Activated naive CD8-positive, alpha-beta T cell (primary cell): Measurements from ENCODE around the gene TMEM212.

Source experiments
- H3K27ac Mint-ChIP-seq: one replicate; pipeline ENCODE4 v1.8.0; 2021; ENCODE audit warnings: mixed read lengths
- H3K27me3 Mint-ChIP-seq: one replicate; pipeline ENCODE4 v1.8.0; 2021; ENCODE audit warnings: mixed read lengths
- H3K36me3 Mint-ChIP-seq: one replicate; pipeline ENCODE4 v1.8.0; 2021; ENCODE audit warnings: mixed read lengths
- H3K4me1 Mint-ChIP-seq: one replicate; pipeline ENCODE4 v1.8.0; 2021; ENCODE audit warnings: low read depth, mixed read lengths
- H3K4me3 Mint-ChIP-seq: one replicate; pipeline ENCODE4 v1.8.0; 2021; ENCODE audit warnings: mild to moderate bottlenecking, mixed read lengths
- H3K9me3 Mint-ChIP-seq: one replicate; pipeline ENCODE4 v1.8.0; 2021; ENCODE audit warnings: low read depth, mixed read lengths

TMEM212 gene

GRCh38 chr3:171836855-171837254, 6.3 kb upstream of the TMEM212 start:
- Mint-ChIP-seq H3K9me3 (no peaks in the 10 kb centered on the region), H3K36me3 (no peaks in the 10 kb centered on the region), H3K27ac (no peak overlapping the region), H3K4me1 (no peaks in the 10 kb centered on the region), H3K4me3 (no peak overlapping the region), H3K27me3 (peaks cover 4% of the 10 kb centered on the region)

- Mint-ChIP-seq H3K9me3 (no peaks in the 10 kb centered on the region), H3K4me3 (no peak overlapping the region), H3K36me3 (no peaks in the 10 kb centered on the region), H3K4me1 (no peaks in the 10 kb centered on the region), H3K27ac (no peak overlapping the region), H3K27me3 (peaks cover 4% of the 10 kb centered on the region)
Measured at GRCh38 chr3:171837698-171838097, 5.5 kb upstream of the TMEM212 start.

- H3K9me3 Mint-ChIP-seq, result no peaks in the 10 kb centered on the region
- no peaks in the 10 kb centered on the region for H3K4me1 Mint-ChIP-seq
- H3K4me3 Mint-ChIP-seq, result no peak overlapping the region
- H3K27ac Mint-ChIP-seq, result no peak overlapping the region
- H3K36me3 Mint-ChIP-seq, result no peaks in the 10 kb centered on the region
- H3K27me3 Mint-ChIP-seq, result peaks cover 4% of the 10 kb centered on the region
Measured at GRCh38 chr3:171838218-171838720, 4.9 kb upstream of the TMEM212 start.

GRCh38 chr3:171839270-171839669, 3.9 kb upstream of the TMEM212 start:
- Mint-ChIP-seq H3K9me3 (no peaks in the 10 kb centered on the region), H3K27me3 (peaks cover 4% of the 10 kb centered on the region), H3K4me1 (no peaks in the 10 kb centered on the region), H3K36me3 (no peaks in the 10 kb centered on the region), H3K4me3 (no peak overlapping the region), H3K27ac (no peak overlapping the region)

- Mint-ChIP-seq H3K4me3 (no peak overlapping the region), H3K4me1 (no peaks in the 10 kb centered on the region), H3K36me3 (no peaks in the 10 kb centered on the region), H3K9me3 (no peaks in the 10 kb centered on the region), H3K27me3 (peaks cover 4% of the 10 kb centered on the region), H3K27ac (no peak overlapping the region)
Measured at GRCh38 chr3:171840445-171840810, 2.7 kb upstream of the TMEM212 start.

- peaks cover 3% of the 10 kb centered on the region for H3K4me1 Mint-ChIP-seq
Measured at GRCh38 chr3:171840811-171841619, 2.1 kb upstream of the TMEM212 start.

GRCh38 chr3:171841620-171842000, 1.5 kb upstream of the TMEM212 start:
- no peak overlapping the region for H3K4me3 Mint-ChIP-seq
- no peaks in the 10 kb centered on the region for H3K36me3 Mint-ChIP-seq
- H3K27ac Mint-ChIP-seq, result no peak overlapping the region
- no peaks in the 10 kb centered on the region for H3K9me3 Mint-ChIP-seq
- H3K27me3 Mint-ChIP-seq, result peaks cover 3% of the 10 kb centered on the region
- H3K4me1 Mint-ChIP-seq, result peaks cover 9% of the 10 kb centered on the region

More at GRCh38 chr3:171840811-171841619, 2.1 kb upstream of the TMEM212 start:
- no peak overlapping the region for H3K27ac Mint-ChIP-seq
- no peaks in the 10 kb centered on the region for H3K36me3 Mint-ChIP-seq
- peaks cover 4% of the 10 kb centered on the region for H3K27me3 Mint-ChIP-seq
- no peaks in the 10 kb centered on the region for H3K9me3 Mint-ChIP-seq
- no peak overlapping the region for H3K4me3 Mint-ChIP-seq

- Mint-ChIP-seq H3K36me3 (no peaks in the 10 kb centered on the region), H3K27ac (no peak overlapping the region), H3K4me3 (no peak overlapping the region), H3K27me3 (peaks cover under 1% of the 10 kb centered on the region), H3K9me3 (no peaks in the 10 kb centered on the region), H3K4me1 (peaks cover 15% of the 10 kb centered on the region)
Measured at GRCh38 chr3:171844873-171845272, 1.7 kb downstream of the TMEM212 start.

- peaks cover 3% of the 10 kb centered on the region for H3K27me3 Mint-ChIP-seq
- H3K36me3 Mint-ChIP-seq, result no peaks in the 10 kb centered on the region
- H3K27ac Mint-ChIP-seq, result peak overlapping the region; percentile 1
- peaks cover 15% of the 10 kb centered on the region for H3K4me1 Mint-ChIP-seq
- no peaks in the 10 kb centered on the region for H3K9me3 Mint-ChIP-seq
- no peak overlapping the region for H3K4me3 Mint-ChIP-seq
Measured at GRCh38 chr3:171845481-171846284, 2.5 kb downstream of the TMEM212 start.

GRCh38 chr3:171846597-171846996, 3.4 kb downstream of the TMEM212 start:
- H3K36me3 Mint-ChIP-seq, result no peaks in the 10 kb centered on the region
- H3K4me1 Mint-ChIP-seq, result peaks cover 15% of the 10 kb centered on the region
- no peak overlapping the region for H3K4me3 Mint-ChIP-seq
- peaks cover 3% of the 10 kb centered on the region for H3K27me3 Mint-ChIP-seq
- H3K9me3 Mint-ChIP-seq, result no peaks in the 10 kb centered on the region
- no peak overlapping the region for H3K27ac Mint-ChIP-seq

- H3K4me3 Mint-ChIP-seq, result no peak overlapping the region
- H3K4me1 Mint-ChIP-seq, result peaks cover 15% of the 10 kb centered on the region
- H3K27me3 Mint-ChIP-seq, result peaks cover 3% of the 10 kb centered on the region
- H3K9me3 Mint-ChIP-seq, result no peaks in the 10 kb centered on the region
- no peaks in the 10 kb centered on the region for H3K36me3 Mint-ChIP-seq
- no peak overlapping the region for H3K27ac Mint-ChIP-seq
Measured at GRCh38 chr3:171847133-171847532, 4.0 kb downstream of the TMEM212 start.

- H3K4me3 Mint-ChIP-seq, result no peak overlapping the region
- no peaks in the 10 kb centered on the region for H3K9me3 Mint-ChIP-seq
- H3K36me3 Mint-ChIP-seq, result no peaks in the 10 kb centered on the region
- peaks cover 3% of the 10 kb centered on the region for H3K27me3 Mint-ChIP-seq
- H3K27ac Mint-ChIP-seq, result no peak overlapping the region
- H3K4me1 Mint-ChIP-seq, result peaks cover 15% of the 10 kb centered on the region
Measured at GRCh38 chr3:171847595-171848259, 4.6 kb downstream of the TMEM212 start.

- H3K27ac Mint-ChIP-seq, result no peak overlapping the region
- H3K36me3 Mint-ChIP-seq, result peaks cover 3% of the 10 kb centered on the region
- H3K4me3 Mint-ChIP-seq, result no peak overlapping the region
- H3K9me3 Mint-ChIP-seq, result peaks cover 13% of the 10 kb centered on the region
- H3K4me1 Mint-ChIP-seq, result peaks cover 15% of the 10 kb centered on the region
- H3K27me3 Mint-ChIP-seq, result peaks cover 5% of the 10 kb centered on the region
Measured at GRCh38 chr3:171849617-171850319, 6.6 kb downstream of the TMEM212 start.

GRCh38 chr3:171850320-171850959, 7.3 kb downstream of the TMEM212 start:
- Mint-ChIP-seq H3K36me3 (peaks cover 3% of the 10 kb centered on the region), H3K9me3 (peaks cover 13% of the 10 kb centered on the region), H3K27ac (no peak overlapping the region), H3K27me3 (peaks cover 5% of the 10 kb centered on the region), H3K4me3 (no peak overlapping the region), H3K4me1 (peaks cover 15% of the 10 kb centered on the region)
